Liver (tissue), 9 donors: ENCODE results near the gene ACKR3. TPM values are rescaled to one million over a fixed set of nuclear protein-coding genes. Genes with fewer than 3 reads are reported as not detected.

ENCODE experiments used
- DNase-seq: peaks from one replicate; pipeline ENCODE4 v3.0.0-alpha.2; 2017; ENCODE audit warnings: low spot score
- H3K27ac ChIP-seq, 2 donors: one replicate each; pipeline ENCODE4 v1.7.0; 2013; ENCODE audit warnings: inconsistent platforms in 2 of 2, low read length in 2 of 2, control low read depth in 1 of 2, low read depth in 1 of 2, mild to moderate bottlenecking in 1 of 2
- H3K27me3 ChIP-seq, 4 donors: one replicate each; pipeline versions ENCODE4 v1.6.1 to v1.7.0; 2013; ENCODE audit warnings: low read length in 3 of 4, inconsistent platforms in 1 of 4, mild to moderate bottlenecking in 1 of 4, moderate library complexity in 1 of 4; ENCODE audit not compliant: control insufficient read depth in 4 of 4, insufficient read depth in 4 of 4
- H3K36me3 ChIP-seq, 4 donors: one replicate each; pipeline versions ENCODE4 v1.6.1 to v1.7.0; 2013; ENCODE audit warnings: low read length in 3 of 4, mild to moderate bottlenecking in 3 of 4, low read depth in 1 of 4, moderate library complexity in 1 of 4; ENCODE audit not compliant: control insufficient read depth in 4 of 4, insufficient read depth in 3 of 4
- H3K4me1 ChIP-seq, 4 donors: one replicate each; pipeline versions ENCODE4 v1.6.1 to v1.7.0; 2013; ENCODE audit warnings: low read length in 3 of 4, mild to moderate bottlenecking in 3 of 4, moderate library complexity in 1 of 4; ENCODE audit not compliant: control insufficient read depth in 4 of 4, insufficient read depth in 4 of 4
- H3K4me3 ChIP-seq, 3 donors: one replicate each; pipeline versions ENCODE4 v1.6.1 to v1.7.0; 2013; ENCODE audit warnings: low read length in 3 of 3, control low read depth in 1 of 3, low read depth in 1 of 3, mild to moderate bottlenecking in 1 of 3
- H3K9ac ChIP-seq, 2 donors: one replicate each; pipeline ENCODE4 v1.7.0; 2013; ENCODE audit warnings: low read length in 2 of 2, mild to moderate bottlenecking in 2 of 2, moderate library complexity in 2 of 2, control low read depth in 1 of 2, low read depth in 1 of 2
- H3K9me3 ChIP-seq, 4 donors: one replicate each; pipeline versions ENCODE4 v1.6.1 to v1.7.0; 2013; ENCODE audit warnings: low read length in 3 of 4; ENCODE audit not compliant: control insufficient read depth in 4 of 4
- EGR1 ChIP-seq, 2 donors: IDR thresholded peaks; 2 replicates each; pipeline ENCODE4 v1.6.1; 2016 to 2018; ENCODE audit warnings: antibody characterized with exemption in 2 of 2, low read depth in 2 of 2
- FOXA2 ChIP-seq: IDR thresholded peaks from 2 replicates; pipeline ENCODE4 v1.6.1; 2016; ENCODE audit warnings: antibody characterized with exemption
- GABPA ChIP-seq, 2 donors: IDR thresholded peaks in 1 of 2; conservative IDR thresholded peaks in 1 of 2; 2 replicates each; pipeline ENCODE4 v1.6.1; 2016; ENCODE audit warnings: antibody characterized with exemption in 2 of 2, mild to moderate bottlenecking in 1 of 2, moderate library complexity in 1 of 2
- HNF4A ChIP-seq, 2 donors: conservative IDR thresholded peaks; 2 replicates each; pipeline ENCODE4 v1.6.1; 2016; ENCODE audit warnings: antibody characterized with exemption in 2 of 2, mild to moderate bottlenecking in 2 of 2
- HNF4G ChIP-seq: IDR thresholded peaks from 2 replicates; pipeline ENCODE4 v1.6.1; 2016; ENCODE audit warnings: antibody characterized with exemption
- JUND ChIP-seq, 2 donors: IDR thresholded peaks; 2 replicates each; pipeline ENCODE4 v1.6.1; 2016; ENCODE audit warnings: antibody characterized with exemption in 2 of 2
- MAX ChIP-seq: IDR thresholded peaks from 2 replicates; pipeline ENCODE4 v1.6.1; 2016; ENCODE audit warnings: antibody characterized with exemption
- RAD21 ChIP-seq, 2 donors: IDR thresholded peaks; 2 replicates each; pipeline ENCODE4 v1.6.1; 2016; ENCODE audit warnings: antibody characterized with exemption in 2 of 2, mild to moderate bottlenecking in 2 of 2
- RXRA ChIP-seq, 2 donors: IDR thresholded peaks; 2 replicates each; pipeline ENCODE4 v1.6.1; 2017 to 2018; ENCODE audit warnings: antibody characterized with exemption in 2 of 2, mild to moderate bottlenecking in 1 of 2
- SP1 ChIP-seq: IDR thresholded peaks from 2 replicates; pipeline ENCODE4 v1.6.1; 2018; ENCODE audit warnings: antibody characterized with exemption, mild to moderate bottlenecking
- TAF1 ChIP-seq: conservative IDR thresholded peaks from 2 replicates; pipeline ENCODE4 v1.6.1; 2016; ENCODE audit warnings: antibody characterized with exemption, mild to moderate bottlenecking
- YY1 ChIP-seq: IDR thresholded peaks from 2 replicates; pipeline ENCODE4 v1.6.1; 2016; ENCODE audit warnings: antibody characterized with exemption, mild to moderate bottlenecking
- ZBTB33 ChIP-seq: IDR thresholded peaks from 2 replicates; pipeline ENCODE4 v1.6.1; 2016; ENCODE audit warnings: antibody characterized with exemption
- WGBS: extraction: QIAGEN DNeasy Blood & Tissue Kit; methylation state at CpG from one replicate; pipeline ENCODE4 v1.1.7; 2013; 5-methylcytosine and 5-hydroxymethylcytosine counted together
- polyA plus RNA-seq, 2 donors: library from polyadenylated mRNA; stranded (reverse) in 1 of 2; unstranded in 1 of 2; fragments of 200-250 nt in 1 of 2; fragments of >200 nt in 1 of 2; fragmentation: Nextera tagmentation in 1 of 2; extraction: Ambion mirVana in 1 of 2; gene quantifications; one replicate each; pipeline versions ENCODE4 v1.2.1 to v1.2.3, GENCODE V29; 2013 to 2015
- total RNA-seq, 2 donors: library from RNA; depleted of rRNA; stranded (reverse); fragments of >200 nt; gene quantifications; one replicate each; pipeline ENCODE4 v1.2.3, GENCODE V29; 2014
- TF ChIP-seq, protein P1 (sequence below): fragments of 150-350 bp; IDR thresholded peaks from 2 replicates; pipeline ENCODE4 v1.5.1; 2017; ENCODE audit warnings: improper control_type of control experiment, low read depth, low read length; ENCODE audit not compliant: missing input control
- TF ChIP-seq, protein P2 (sequence below): IDR thresholded peaks from 2 replicates; pipeline ENCODE4 v1.6.1; 2016; ENCODE audit warnings: antibody characterized with exemption
- TF ChIP-seq, protein P3 (sequence below): IDR thresholded peaks from 2 replicates; pipeline ENCODE4 v1.6.1; 2016; ENCODE audit warnings: antibody characterized with exemption, mild to moderate bottlenecking
- donor health status: healthy.
- donor health status: healthy.
- donor health status: healthy.
- donor health status: healthy.
- donor health status: healthy.

ACKR3 gene
- total and polyA plus RNA-seq, 4 donors, result 1.6 to 6.0 (median 3.0) TPM

- Histone ChIP-seq H3K4me1 (no peaks in the 10 kb centered on the region), H3K9ac (no peak overlapping the region), H3K27ac (no peak overlapping the region), H3K36me3 (no peaks in the 10 kb centered on the region), H3K9me3 (no peaks in the 10 kb centered on the region), H3K4me3 (no peak overlapping the region), H3K27me3 (peaks cover 0 to 2% (median 0%) of the 10 kb centered on the region in 4 donors)
- TF ChIP-seq EGR1 (IDR thresholded peaks at IDR 0.05; ENCODE audit: low read depth in 2 of 2) (no peak), MAX (no peak), RAD21 (IDR thresholded peaks at IDR 0.05) (no peak), ZBTB33 (no peak), FOXA2 (no peak), JUND (IDR thresholded peaks at IDR 0.05) (no peak)
- TF ChIP-seq, protein P1, sequence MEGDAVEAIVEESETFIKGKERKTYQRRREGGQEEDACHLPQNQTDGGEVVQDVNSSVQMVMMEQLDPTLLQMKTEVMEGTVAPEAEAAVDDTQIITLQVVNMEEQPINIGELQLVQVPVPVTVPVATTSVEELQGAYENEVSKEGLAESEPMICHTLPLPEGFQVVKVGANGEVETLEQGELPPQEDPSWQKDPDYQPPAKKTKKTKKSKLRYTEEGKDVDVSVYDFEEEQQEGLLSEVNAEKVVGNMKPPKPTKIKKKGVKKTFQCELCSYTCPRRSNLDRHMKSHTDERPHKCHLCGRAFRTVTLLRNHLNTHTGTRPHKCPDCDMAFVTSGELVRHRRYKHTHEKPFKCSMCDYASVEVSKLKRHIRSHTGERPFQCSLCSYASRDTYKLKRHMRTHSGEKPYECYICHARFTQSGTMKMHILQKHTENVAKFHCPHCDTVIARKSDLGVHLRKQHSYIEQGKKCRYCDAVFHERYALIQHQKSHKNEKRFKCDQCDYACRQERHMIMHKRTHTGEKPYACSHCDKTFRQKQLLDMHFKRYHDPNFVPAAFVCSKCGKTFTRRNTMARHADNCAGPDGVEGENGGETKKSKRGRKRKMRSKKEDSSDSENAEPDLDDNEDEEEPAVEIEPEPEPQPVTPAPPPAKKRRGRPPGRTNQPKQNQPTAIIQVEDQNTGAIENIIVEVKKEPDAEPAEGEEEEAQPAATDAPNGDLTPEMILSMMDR, result no peak
- 88% methylated on average over 6 of the region's 6 CpGs for WGBS
- no peak for DNase-seq
Measured at GRCh38 chr2:236617221-236617737, 47.7 kb downstream of the ACKR3 start.

- peaks cover 0 to 2% (median 0%) of the 10 kb centered on the region in 4 donors for H3K27me3 ChIP-seq
- no peak for TF ChIP-seq TAF1
- TF ChIP-seq SP1, result no peak
- no peak for TF ChIP-seq GABPA (IDR thresholded peaks at IDR 0.05 in 1 of 2, conservative IDR thresholded peaks at IDR 0.05 in 1 of 2)
- DNase-seq, result no peak
- WGBS, result 94% methylated on average over 10 of the region's 10 CpGs
- no peak overlapping the region for H3K27ac ChIP-seq
- no peak overlapping the region for H3K4me3 ChIP-seq
- no peaks in the 10 kb centered on the region for H3K4me1 ChIP-seq
- H3K9me3 ChIP-seq, result no peaks in the 10 kb centered on the region
- H3K9ac ChIP-seq, result no peak overlapping the region
- no peaks in the 10 kb centered on the region for H3K36me3 ChIP-seq
Measured at GRCh38 chr2:236617796-236618195, 48.2 kb downstream of the ACKR3 start.

DNA sequence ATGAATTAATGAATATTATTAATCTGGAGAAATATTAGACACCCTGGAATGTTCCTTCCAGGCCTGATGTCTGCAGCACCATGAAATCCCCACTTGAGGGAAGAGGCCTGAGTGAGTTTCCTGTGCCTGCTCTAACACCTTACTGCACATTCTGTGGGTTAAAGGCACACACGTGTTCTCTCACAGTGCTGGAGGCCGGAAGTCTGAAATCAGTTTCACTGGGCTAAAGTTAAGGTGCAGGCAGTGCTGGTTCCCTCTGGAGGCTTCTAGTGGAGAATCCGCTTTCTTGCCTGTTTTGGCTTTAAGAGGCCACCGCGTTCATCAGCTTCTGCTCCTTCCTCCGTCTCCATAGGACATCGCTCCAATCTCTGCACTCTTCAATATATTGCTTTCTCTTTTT lies 48.7 kb downstream of the ACKR3 start:
- TF ChIP-seq, protein P1, result no peak
- TF ChIP-seq SP1, result no peak
- no peak for TF ChIP-seq GABPA (IDR thresholded peaks at IDR 0.05 in 1 of 2, conservative IDR thresholded peaks at IDR 0.05 in 1 of 2)
- TF ChIP-seq FOXA2, result no peak
- TF ChIP-seq RXRA (IDR thresholded peaks at IDR 0.05), result no peak
- no peak for TF ChIP-seq JUND (IDR thresholded peaks at IDR 0.05)
- no peak for TF ChIP-seq RAD21 (IDR thresholded peaks at IDR 0.05)
- TF ChIP-seq, protein P2, sequence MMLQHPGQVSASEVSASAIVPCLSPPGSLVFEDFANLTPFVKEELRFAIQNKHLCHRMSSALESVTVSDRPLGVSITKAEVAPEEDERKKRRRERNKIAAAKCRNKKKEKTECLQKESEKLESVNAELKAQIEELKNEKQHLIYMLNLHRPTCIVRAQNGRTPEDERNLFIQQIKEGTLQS, result no peak
- TF ChIP-seq YY1, result no peak
- TF ChIP-seq, protein P3, sequence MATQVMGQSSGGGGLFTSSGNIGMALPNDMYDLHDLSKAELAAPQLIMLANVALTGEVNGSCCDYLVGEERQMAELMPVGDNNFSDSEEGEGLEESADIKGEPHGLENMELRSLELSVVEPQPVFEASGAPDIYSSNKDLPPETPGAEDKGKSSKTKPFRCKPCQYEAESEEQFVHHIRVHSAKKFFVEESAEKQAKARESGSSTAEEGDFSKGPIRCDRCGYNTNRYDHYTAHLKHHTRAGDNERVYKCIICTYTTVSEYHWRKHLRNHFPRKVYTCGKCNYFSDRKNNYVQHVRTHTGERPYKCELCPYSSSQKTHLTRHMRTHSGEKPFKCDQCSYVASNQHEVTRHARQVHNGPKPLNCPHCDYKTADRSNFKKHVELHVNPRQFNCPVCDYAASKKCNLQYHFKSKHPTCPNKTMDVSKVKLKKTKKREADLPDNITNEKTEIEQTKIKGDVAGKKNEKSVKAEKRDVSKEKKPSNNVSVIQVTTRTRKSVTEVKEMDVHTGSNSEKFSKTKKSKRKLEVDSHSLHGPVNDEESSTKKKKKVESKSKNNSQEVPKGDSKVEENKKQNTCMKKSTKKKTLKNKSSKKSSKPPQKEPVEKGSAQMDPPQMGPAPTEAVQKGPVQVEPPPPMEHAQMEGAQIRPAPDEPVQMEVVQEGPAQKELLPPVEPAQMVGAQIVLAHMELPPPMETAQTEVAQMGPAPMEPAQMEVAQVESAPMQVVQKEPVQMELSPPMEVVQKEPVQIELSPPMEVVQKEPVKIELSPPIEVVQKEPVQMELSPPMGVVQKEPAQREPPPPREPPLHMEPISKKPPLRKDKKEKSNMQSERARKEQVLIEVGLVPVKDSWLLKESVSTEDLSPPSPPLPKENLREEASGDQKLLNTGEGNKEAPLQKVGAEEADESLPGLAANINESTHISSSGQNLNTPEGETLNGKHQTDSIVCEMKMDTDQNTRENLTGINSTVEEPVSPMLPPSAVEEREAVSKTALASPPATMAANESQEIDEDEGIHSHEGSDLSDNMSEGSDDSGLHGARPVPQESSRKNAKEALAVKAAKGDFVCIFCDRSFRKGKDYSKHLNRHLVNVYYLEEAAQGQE, result no peak
- TF ChIP-seq HNF4A (conservative IDR thresholded peaks at IDR 0.05), result no peak
- no peak for TF ChIP-seq HNF4G
- TF ChIP-seq TAF1, result no peak
- no peaks in the 10 kb centered on the region for H3K36me3 ChIP-seq
- no peak overlapping the region for H3K27ac ChIP-seq
- peaks cover 0 to 2% (median 0%) of the 10 kb centered on the region in 4 donors for H3K27me3 ChIP-seq
- WGBS, result 89% methylated on average over 7 of the region's 7 CpGs
- H3K9ac ChIP-seq, result no peak overlapping the region
- H3K4me1 ChIP-seq, result no peaks in the 10 kb centered on the region
- no peak overlapping the region for H3K4me3 ChIP-seq
- DNase-seq, result no peak
- no peaks in the 10 kb centered on the region for H3K9me3 ChIP-seq
